IMR-90 (cell line): ENCODE measurements around the gene SBK2. TPM values are rescaled to one million over a fixed set of nuclear protein-coding genes. Genes with fewer than 3 reads are reported as not detected.

ENCODE experiments used
- ATAC-seq: fragments of 200-7000 bp; cut with Tn5 transposase; 2 replicates; pipeline ENCODE4 v1.9.1; 2020; ENCODE audit warnings: low read depth, mild to moderate bottlenecking, moderate library complexity
- BruUV-seq: library from RNA; stranded (reverse); fragments of 400-500 nt; replicated peaks from 2 replicates; lab custom pipeline; 2021; lab: Mats Ljungman, UMichigan
- CTCF ChIA-PET: fragments of 300-600 bp; formaldehyde crosslinking; extraction: SDS; loops from one replicate; lab custom pipeline; 2021; ENCODE audit warnings: antibody characterized with exemption; lab: Yijun Ruan, JAX
- POLR2A ChIA-PET: fragments of 300-600 bp; sonication (Branson Sonifier 250); formaldehyde crosslinking; loops from one replicate; lab custom pipeline; 2022; ENCODE audit warnings: antibody characterized with exemption; ENCODE audit not compliant: unreplicated experiment; lab: Charles Lee
- DNase-seq: peaks from one replicate; pipeline ENCODE4 v3.0.0; 2013
- H2AFZ ChIP-seq: replicated peaks from 2 replicates; pipeline ENCODE3; 2013; ENCODE audit warnings: low read length, mild to moderate bottlenecking; ENCODE audit not compliant: poor library complexity
- H2AK5ac ChIP-seq: 2 replicates; pipeline ENCODE4 v1.6.1; 2013; ENCODE audit warnings: low read depth, low read length, inconsistent platforms
- H2AK9ac ChIP-seq: replicated peaks from 2 replicates; pipeline ENCODE3; 2013; ENCODE audit warnings: mild to moderate bottlenecking, low read depth, low read length, moderate library complexity; ENCODE audit not compliant: poor library complexity
- H2BK120ac ChIP-seq: 2 replicates; pipeline ENCODE4 v1.6.1; 2013; ENCODE audit warnings: low read depth, low read length, inconsistent platforms
- H2BK15ac ChIP-seq: 3 replicates; pipeline ENCODE4 v1.6.1; 2013; ENCODE audit warnings: low read depth, low read length, inconsistent platforms
- H2BK20ac ChIP-seq: 2 replicates; pipeline ENCODE4 v1.6.1; 2013; ENCODE audit warnings: low read depth, mild to moderate bottlenecking, inconsistent platforms, low read length, moderate library complexity
- H2BK5ac ChIP-seq: 2 replicates; pipeline ENCODE4 v1.6.1; 2013; ENCODE audit warnings: mild to moderate bottlenecking, low read depth, low read length, inconsistent platforms; ENCODE audit not compliant: poor library complexity, severe bottlenecking
- H3K14ac ChIP-seq: replicated peaks from 2 replicates; pipeline ENCODE4 v1.6.1; 2013; ENCODE audit warnings: low read depth, low read length, inconsistent platforms
- H3K18ac ChIP-seq: 2 replicates; pipeline ENCODE4 v1.6.1; 2013; ENCODE audit warnings: low read depth, low read length, control low read depth
- H3K23ac ChIP-seq: 2 replicates; pipeline ENCODE4 v1.6.1; 2013; ENCODE audit warnings: low read depth, low read length, inconsistent platforms
- H3K27ac ChIP-seq: 2 replicates; pipeline ENCODE4 v1.5.1; 2013; ENCODE audit warnings: mild to moderate bottlenecking, control low read depth, low read length; ENCODE audit not compliant: insufficient read depth
- H3K27me3 ChIP-seq: 2 replicates; pipeline ENCODE4 v1.6.1; 2013; ENCODE audit warnings: low read length; ENCODE audit not compliant: control insufficient read depth, insufficient read depth
- H3K36me3 ChIP-seq: 2 replicates; pipeline ENCODE4 v1.6.1; 2013; ENCODE audit warnings: low read length, mixed read lengths; ENCODE audit not compliant: control insufficient read depth, insufficient read depth
- H3K4ac ChIP-seq: 2 replicates; pipeline ENCODE4 v1.6.1; 2013; ENCODE audit warnings: low read depth, low read length, inconsistent platforms
- H3K4me1 ChIP-seq: 2 replicates; pipeline ENCODE4 v1.6.1; 2013; ENCODE audit warnings: low read length, mixed read lengths; ENCODE audit not compliant: control insufficient read depth, insufficient read depth
- H3K4me2 ChIP-seq: 2 replicates; pipeline ENCODE4 v1.6.1; 2013; ENCODE audit warnings: low read depth, mild to moderate bottlenecking, control low read depth, low read length, moderate library complexity
- H3K4me3 ChIP-seq: 2 replicates; pipeline ENCODE4 v1.5.1; 2013; ENCODE audit warnings: low read depth, mild to moderate bottlenecking, control low read depth, low read length, moderate library complexity; ENCODE audit not compliant: insufficient read depth
- H3K56ac ChIP-seq: 2 replicates; pipeline ENCODE4 v1.6.1; 2013; ENCODE audit warnings: low read length, inconsistent platforms; ENCODE audit not compliant: insufficient read depth; ENCODE audit errors: extremely low read depth
- H3K79me1 ChIP-seq, 2 experiments: 2 replicates each; pipeline ENCODE4 v1.6.1; 2013; ENCODE audit warnings: low read length in 2 of 2, inconsistent platforms in 1 of 2, low read depth in 1 of 2
- H3K9ac ChIP-seq: 2 replicates; pipeline ENCODE4 v1.6.1; 2013; ENCODE audit warnings: low read depth, low read length, control low read depth
- H3K9me1 ChIP-seq: 2 replicates; pipeline ENCODE4 v1.6.1; 2013; ENCODE audit warnings: low read length, inconsistent platforms; ENCODE audit not compliant: insufficient read depth
- H3K9me3 ChIP-seq: 2 replicates; pipeline ENCODE4 v1.6.1; 2013; ENCODE audit warnings: low read length; ENCODE audit not compliant: control insufficient read depth, insufficient read depth
- H4K20me1 ChIP-seq: 2 replicates; pipeline ENCODE4 v1.6.1; 2013; ENCODE audit warnings: low read length, inconsistent platforms; ENCODE audit not compliant: insufficient read depth
- H4K5ac ChIP-seq: 2 replicates; pipeline ENCODE4 v1.6.1; 2013; ENCODE audit warnings: mild to moderate bottlenecking, low read depth, low read length, control low read depth
- H4K8ac ChIP-seq, 2 experiments: 2 replicates each; pipeline ENCODE4 v1.6.1; 2013; ENCODE audit warnings: low read depth in 2 of 2, low read length in 2 of 2, control low read depth in 1 of 2, inconsistent platforms in 1 of 2
- H4K91ac ChIP-seq: 2 replicates; pipeline ENCODE4 v1.6.1; 2013; ENCODE audit warnings: low read depth, low read length, inconsistent platforms; ENCODE audit not compliant: insufficient read depth
- BHLHE40 ChIP-seq: fragments of 150-350 bp; IDR thresholded peaks from 2 replicates; pipeline ENCODE4 v1.6.1; 2016; ENCODE audit warnings: mild to moderate bottlenecking, low read depth, low read length
- CEBPB ChIP-seq: IDR thresholded peaks from 2 replicates; pipeline ENCODE4 v1.6.1; 2012; ENCODE audit warnings: low read depth, low read length, improper control_type of control experiment
- CHD1 ChIP-seq: IDR thresholded peaks from 2 replicates; pipeline ENCODE4 v1.6.1; 2012; ENCODE audit warnings: low read depth, low read length, improper control_type of control experiment
- CTCF ChIP-seq: conservative IDR thresholded peaks from 2 replicates; pipeline ENCODE4 v1.5.1; 2012; ENCODE audit warnings: mild to moderate bottlenecking, low read depth, low read length, improper control_type of control experiment
- ELK1 ChIP-seq: fragments of 150-350 bp; IDR thresholded peaks from 2 replicates; pipeline ENCODE4 v1.6.1; 2016; ENCODE audit warnings: low read depth, mild to moderate bottlenecking, low read length, moderate library complexity, borderline replicate concordance
- FOS ChIP-seq: fragments of 150-350 bp; IDR thresholded peaks from 2 replicates; pipeline ENCODE4 v1.6.1; 2016; ENCODE audit warnings: low read depth, low read length
- MAZ ChIP-seq: IDR thresholded peaks from 2 replicates; pipeline ENCODE4 v1.6.1; 2012; ENCODE audit warnings: low read depth, mild to moderate bottlenecking, low read length, improper control_type of control experiment, moderate library complexity, borderline replicate concordance
- MXI1 ChIP-seq: IDR thresholded peaks from 2 replicates; pipeline ENCODE4 v1.6.1; 2012; ENCODE audit warnings: low read depth, mild to moderate bottlenecking, low read length, moderate library complexity, borderline replicate concordance
- POLR2A ChIP-seq: IDR thresholded peaks from 2 replicates; pipeline ENCODE4 v1.6.1; 2012; ENCODE audit warnings: mild to moderate bottlenecking, low read depth, low read length
- RAD21 ChIP-seq: IDR thresholded peaks from 2 replicates; pipeline ENCODE4 v1.6.1; 2012; ENCODE audit warnings: low read length, improper control_type of control experiment
- RCOR1 ChIP-seq: IDR thresholded peaks from 2 replicates; pipeline ENCODE4 v1.6.1; 2012; ENCODE audit warnings: mild to moderate bottlenecking, low read length, improper control_type of control experiment; ENCODE audit not compliant: insufficient replicate concordance
- SMC3 ChIP-seq: fragments of 150-350 bp; IDR thresholded peaks from 2 replicates; pipeline ENCODE4 v1.6.1; 2016; ENCODE audit warnings: low read depth, mild to moderate bottlenecking, antibody characterized with exemption, low read length, moderate library complexity
- WGBS, 2 experiments: methylation state at CpG; one replicate each; pipeline versions ENCODE4 v1.1.5 to v1.1.7; 2013; ENCODE audit warnings: missing lambda C conversion rate in 2 of 2; ENCODE audit not compliant: insufficient read length in 1 of 2; ENCODE audit errors: extremely low coverage in 2 of 2; 5-methylcytosine and 5-hydroxymethylcytosine counted together
- dilution Hi-C: fragments of 300-500 bp; cut with HindIII; formaldehyde crosslinking; loops from one replicate; pipeline ENCODE4 v1.14.3; 2018; ENCODE audit warnings: low sequenced_read_pairs; ENCODE audit not compliant: unreplicated experiment
- in situ Hi-C: fragments of 300-500 bp; cut with MboI; formaldehyde crosslinking; loops from 3 replicates; pipeline ENCODE4 v1.14.3; 2019; ENCODE audit warnings: low sequenced_read_pairs, inconsistent platforms, mixed read lengths
- intact Hi-C: fragments of 100-400 bp; cut with micrococcal nuclease; formaldehyde crosslinking; loops from 2 replicates; pipeline ENCODE4 v1.10.0; 2022
- polyA plus RNA-seq, 3 experiments: library from polyadenylated mRNA; depleted of rRNA; stranded (reverse); fragments of >200 nt; gene quantifications; 2 replicates each; pipeline ENCODE4 v1.2.3, GENCODE V29; 2012; ENCODE audit warnings: low replicate concordance in 1 of 3
- total RNA-seq: library from RNA; depleted of rRNA; stranded (reverse); fragments of >200 nt; gene quantifications from 2 replicates; pipeline ENCODE4 v1.2.3, GENCODE V29; 2012
- TF ChIP-seq, protein P1 (sequence below): fragments of 150-350 bp; IDR thresholded peaks from 2 replicates; pipeline ENCODE4 v1.6.1; 2017; ENCODE audit warnings: mild to moderate bottlenecking, antibody characterized with exemption, low read length, low read depth

SBK2 gene
- total and polyA plus RNA-seq, 2 of the 4 experiments (the other 2 are of a cell fraction): 0.48 TPM; not detected in 1

- TF ChIP-seq, protein P1, sequence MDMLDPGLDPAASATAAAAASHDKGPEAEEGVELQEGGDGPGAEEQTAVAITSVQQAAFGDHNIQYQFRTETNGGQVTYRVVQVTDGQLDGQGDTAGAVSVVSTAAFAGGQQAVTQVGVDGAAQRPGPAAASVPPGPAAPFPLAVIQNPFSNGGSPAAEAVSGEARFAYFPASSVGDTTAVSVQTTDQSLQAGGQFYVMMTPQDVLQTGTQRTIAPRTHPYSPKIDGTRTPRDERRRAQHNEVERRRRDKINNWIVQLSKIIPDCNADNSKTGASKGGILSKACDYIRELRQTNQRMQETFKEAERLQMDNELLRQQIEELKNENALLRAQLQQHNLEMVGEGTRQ: peak; percentile 19; the same call in 1 of the 2 replicates
- no peak for TF ChIP-seq RCOR1
These were observed 19.9 kb downstream of the SBK2 start (continued) for GRCh38 chr19:55516878-55517620.

DNA sequence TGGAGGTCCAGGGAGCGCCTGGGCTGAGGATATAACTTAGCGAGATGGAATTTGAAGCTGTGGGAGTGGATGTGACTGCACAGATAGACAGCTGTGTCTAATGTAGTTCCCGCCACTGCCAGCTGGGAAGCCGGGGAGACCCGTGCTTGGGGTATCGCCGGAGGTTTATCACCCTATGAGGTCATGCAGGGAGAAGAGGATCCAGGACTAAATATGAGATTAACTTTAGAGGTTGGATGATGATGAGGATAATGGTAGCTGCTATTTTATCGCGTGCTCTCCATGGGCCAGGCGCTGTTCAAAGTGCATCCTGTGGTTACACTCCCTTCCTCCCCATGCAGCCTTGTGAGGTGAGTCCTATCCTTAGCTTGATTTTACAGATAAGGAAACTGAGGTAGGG, 28.8 kb downstream of the SBK2 start:
- DNase-seq: no peak
- POLR2A ChIA-PET: no interaction called here
- TF ChIP-seq POLR2A (no peak), CHD1 (no peak), CTCF (no peak), RAD21 (no peak), CEBPB (no peak), MAZ (no peak), SMC3 (no peak), BHLHE40 (no peak), ELK1 (no peak), FOS (no peak), MXI1 (no peak), RCOR1 (no peak)

More for the DNA sequence above, 28.8 kb downstream of the SBK2 start:
- dilution Hi-C loops (no loop called here), intact Hi-C loops (no loop called here), in situ Hi-C loops (no loop called here)
- Histone ChIP-seq H3K9me3 (no peaks in the 10 kb centered on the region), H2AK5ac (no peak overlapping the region), H3K9me1 (no peaks in the 10 kb centered on the region), H2BK15ac (no peak overlapping the region), H2BK20ac (no peak overlapping the region), H2BK5ac (no peak overlapping the region), H3K79me1 (no peaks in the 10 kb centered on the region), H3K4me3 (no peak overlapping the region), H3K4me2 (no peak overlapping the region), H3K4ac (no peak overlapping the region), H3K14ac (no peak overlapping the region), H4K20me1 (no peaks in the 10 kb centered on the region), H3K27me3 (no peaks in the 10 kb centered on the region), H3K23ac (no peak overlapping the region), H4K91ac (no peak overlapping the region), H3K56ac (no peak overlapping the region), H2BK120ac (no peak overlapping the region), H3K18ac (no peak overlapping the region), H2AK9ac (peak overlapping the region; percentile 72), H4K5ac (no peak overlapping the region), H4K8ac (no peak overlapping the region), H3K9ac (no peak overlapping the region), H3K27ac (no peak overlapping the region), H3K4me1 (no peaks in the 10 kb centered on the region), H3K36me3 (no peaks in the 10 kb centered on the region; the same call in 1 of the 2 replicates), H2AFZ (peak overlapping the region; percentile 21)
- no TSS peak for BruUV-seq
- 14% methylated on average over 5 of the region's 10 CpGs; no CpG with 5 or more reads in 1 of the 2 experiments for WGBS, 2 experiments
- no peak for ATAC-seq
- CTCF ChIA-PET: interaction anchor here (2.3 kb wide), 1 partner anchor 40 kb away, joined by 5 read pairs; no protein-coding TSS in a partner anchor
